DOHH2 (cell line): ENCODE results near the gene CDT1.

Source experiments
- H3F3A ChIP-seq: fragments of 200-600 bp; sonication (generic), shearing (Covaris generic); 2 replicates; pipeline ENCODE4 v1.6.0; 2016; ENCODE audit warnings: antibody characterized with exemption, mild to moderate bottlenecking; ENCODE audit not compliant: control insufficient read depth, insufficient read depth
- H3K27ac ChIP-seq: fragments of 200-600 bp; sonication (generic); 2 replicates; pipeline ENCODE4 v1.5.1; 2014; ENCODE audit warnings: low read depth, mild to moderate bottlenecking, low read length, moderate library complexity
- H3K27me3 ChIP-seq: fragments of 200-600 bp; sonication (generic); 2 replicates; pipeline ENCODE4 v1.6.1; 2014; ENCODE audit warnings: mild to moderate bottlenecking, low read length, mixed read lengths; ENCODE audit not compliant: control insufficient read depth
- H3K36me3 ChIP-seq: fragments of 200-600 bp; sonication (generic); 2 replicates; pipeline ENCODE4 v1.6.1; 2014; ENCODE audit warnings: mild to moderate bottlenecking, low read length, moderate library complexity, mixed read lengths; ENCODE audit not compliant: control insufficient read depth
- H3K4me1 ChIP-seq: fragments of 200-600 bp; sonication (generic); 2 replicates; pipeline ENCODE4 v1.6.1; 2014; ENCODE audit warnings: mild to moderate bottlenecking, low read length, mixed read lengths; ENCODE audit not compliant: control insufficient read depth
- H3K4me2 ChIP-seq: fragments of 200-600 bp; sonication (generic); 2 replicates; pipeline ENCODE4 v1.6.0; 2014; ENCODE audit warnings: mild to moderate bottlenecking, low read length, moderate library complexity
- H3K4me3 ChIP-seq: fragments of 200-600 bp; sonication (generic); 2 replicates; pipeline ENCODE4 v1.5.1; 2014; ENCODE audit warnings: mild to moderate bottlenecking, low read length, mixed read lengths
- H3K79me2 ChIP-seq: fragments of 200-600 bp; sonication (generic); 2 replicates; pipeline ENCODE4 v1.6.1; 2014; ENCODE audit warnings: mild to moderate bottlenecking, low read length, mixed read lengths; ENCODE audit not compliant: control insufficient read depth
- H3K9me2 ChIP-seq: fragments of 200-600 bp; sonication (generic); replicated peaks from 2 replicates; pipeline ENCODE4 v1.6.1; 2014; ENCODE audit warnings: mild to moderate bottlenecking, low read length, mixed read lengths; ENCODE audit not compliant: control insufficient read depth
- H3K9me3 ChIP-seq: fragments of 200-600 bp; sonication (generic); 2 replicates; pipeline ENCODE4 v1.6.1; 2014; ENCODE audit warnings: antibody characterized with exemption, low read length, mixed read lengths; ENCODE audit not compliant: control insufficient read depth, insufficient read depth
- H4K20me1 ChIP-seq: fragments of 200-600 bp; sonication (generic); 2 replicates; pipeline ENCODE4 v1.6.0; 2014; ENCODE audit warnings: low read depth, mild to moderate bottlenecking, antibody characterized with exemption, low read length, moderate library complexity; ENCODE audit not compliant: control insufficient read depth, insufficient read depth
- CTCF ChIP-seq: fragments of 200-600 bp; sonication (generic); IDR thresholded peaks from one replicate; pipeline ENCODE4 v1.5.1; 2014; ENCODE audit warnings: antibody characterized with exemption, mild to moderate bottlenecking, low read depth, low read length; ENCODE audit not compliant: poor library complexity, severe bottlenecking
- EZH2phosphoT487 ChIP-seq: fragments of 200-600 bp; sonication (generic); IDR thresholded peaks from 2 replicates; pipeline ENCODE4 v1.6.1; 2017; ENCODE audit warnings: borderline replicate concordance, mild to moderate bottlenecking, antibody characterized with exemption, low read length, moderate library complexity, mixed read lengths

CDT1 gene

GRCh38 chr16:88837806-88838205 lies 34.2 kb downstream of the CDT1 start:
- no peaks in the 10 kb centered on the region for H3K36me3 ChIP-seq
- no peaks in the 10 kb centered on the region for H3K9me3 ChIP-seq
- no peaks in the 10 kb centered on the region for H3K79me2 ChIP-seq
- no peaks in the 10 kb centered on the region for H3K27me3 ChIP-seq
- TF ChIP-seq EZH2phosphoT487 (no peak), CTCF (no peak)
- peaks cover 12% of the 10 kb centered on the region for H3K4me1 ChIP-seq
- no peaks in the 10 kb centered on the region for H3F3A ChIP-seq
- no peak overlapping the region for H3K4me2 ChIP-seq
- no peak overlapping the region for H3K4me3 ChIP-seq
- no peaks in the 10 kb centered on the region for H4K20me1 ChIP-seq
- H3K9me2 ChIP-seq, result no peaks in the 10 kb centered on the region
- no peak overlapping the region for H3K27ac ChIP-seq

- H3K36me3 ChIP-seq, result no peaks in the 10 kb centered on the region
These were observed 35.0 kb downstream of the CDT1 start for GRCh38 chr16:88838566-88838965.

GRCh38 chr16:88839026-88839529 lies 35.5 kb downstream of the CDT1 start:
- no peak for TF ChIP-seq EZH2phosphoT487
- no peak for TF ChIP-seq CTCF
- no peaks in the 10 kb centered on the region for H3K9me2 ChIP-seq
- H3K4me3 ChIP-seq, result no peak overlapping the region
- no peak overlapping the region for H3K4me2 ChIP-seq
- H3F3A ChIP-seq, result no peaks in the 10 kb centered on the region
- H3K36me3 ChIP-seq, result no peaks in the 10 kb centered on the region
- H3K79me2 ChIP-seq, result no peaks in the 10 kb centered on the region
- H3K4me1 ChIP-seq, result peaks cover under 1% of the 10 kb centered on the region; the same call in 1 of the 2 replicates
- no peaks in the 10 kb centered on the region for H3K9me3 ChIP-seq
- no peaks in the 10 kb centered on the region for H3K27me3 ChIP-seq
- no peaks in the 10 kb centered on the region for H4K20me1 ChIP-seq
- H3K27ac ChIP-seq, result no peak overlapping the region

More at GRCh38 chr16:88838566-88838965, 35.0 kb downstream of the CDT1 start:
- no peaks in the 10 kb centered on the region for H3F3A ChIP-seq
- H3K27ac ChIP-seq, result no peak overlapping the region
- no peak for TF ChIP-seq EZH2phosphoT487
- no peak for TF ChIP-seq CTCF
- no peaks in the 10 kb centered on the region for H3K79me2 ChIP-seq
- H3K9me2 ChIP-seq, result no peaks in the 10 kb centered on the region
- no peaks in the 10 kb centered on the region for H4K20me1 ChIP-seq
- no peak overlapping the region for H3K4me2 ChIP-seq
- no peaks in the 10 kb centered on the region for H3K9me3 ChIP-seq
- no peak overlapping the region for H3K4me3 ChIP-seq
- H3K4me1 ChIP-seq, result peaks cover 5% of the 10 kb centered on the region
- H3K27me3 ChIP-seq, result no peaks in the 10 kb centered on the region
